Mammary epithelial cell (primary cell): ENCODE measurements around the gene KRTAP3-1.

Experiments
- EZH2 ChIP-seq: IDR thresholded peaks from 2 replicates; pipeline ENCODE4 v1.6.1; 2012; ENCODE audit warnings: low read length, inconsistent platforms, borderline replicate concordance
- TF ChIP-seq, protein P1 (sequence below), 2 donors: IDR thresholded peaks in 1 of 2; conservative IDR thresholded peaks in 1 of 2; 2 replicates each; pipeline ENCODE4 v1.5.1; 2011 to 2012; ENCODE audit warnings: inconsistent platforms in 2 of 2, low read length in 2 of 2, mild to moderate bottlenecking in 2 of 2, control low read depth in 1 of 2, low read depth in 1 of 2; ENCODE audit not compliant: insufficient read depth in 1 of 2; ENCODE audit errors: extremely low read depth in 1 of 2

DNA sequence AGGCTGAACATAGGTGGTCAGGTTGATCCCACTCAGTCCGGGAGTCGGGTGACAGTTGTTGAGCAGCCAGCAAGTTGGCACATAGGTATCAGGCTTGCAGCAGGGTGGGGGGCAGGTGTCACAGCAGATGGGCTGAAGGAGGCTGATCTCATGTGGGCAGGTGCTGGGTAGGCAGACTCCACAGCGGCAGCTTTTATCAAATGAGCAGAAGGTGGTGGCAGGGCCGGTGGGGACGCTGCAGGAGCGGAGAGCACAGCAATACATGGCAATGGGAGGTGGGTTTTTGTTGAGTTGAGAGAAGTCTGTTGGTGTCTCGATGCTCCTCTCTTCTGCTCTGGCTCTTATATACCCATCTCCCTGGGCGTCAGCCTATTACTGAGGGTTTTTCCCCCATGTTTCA lies at the start of gene KRTAP3-1:
- TF ChIP-seq, protein P1, sequence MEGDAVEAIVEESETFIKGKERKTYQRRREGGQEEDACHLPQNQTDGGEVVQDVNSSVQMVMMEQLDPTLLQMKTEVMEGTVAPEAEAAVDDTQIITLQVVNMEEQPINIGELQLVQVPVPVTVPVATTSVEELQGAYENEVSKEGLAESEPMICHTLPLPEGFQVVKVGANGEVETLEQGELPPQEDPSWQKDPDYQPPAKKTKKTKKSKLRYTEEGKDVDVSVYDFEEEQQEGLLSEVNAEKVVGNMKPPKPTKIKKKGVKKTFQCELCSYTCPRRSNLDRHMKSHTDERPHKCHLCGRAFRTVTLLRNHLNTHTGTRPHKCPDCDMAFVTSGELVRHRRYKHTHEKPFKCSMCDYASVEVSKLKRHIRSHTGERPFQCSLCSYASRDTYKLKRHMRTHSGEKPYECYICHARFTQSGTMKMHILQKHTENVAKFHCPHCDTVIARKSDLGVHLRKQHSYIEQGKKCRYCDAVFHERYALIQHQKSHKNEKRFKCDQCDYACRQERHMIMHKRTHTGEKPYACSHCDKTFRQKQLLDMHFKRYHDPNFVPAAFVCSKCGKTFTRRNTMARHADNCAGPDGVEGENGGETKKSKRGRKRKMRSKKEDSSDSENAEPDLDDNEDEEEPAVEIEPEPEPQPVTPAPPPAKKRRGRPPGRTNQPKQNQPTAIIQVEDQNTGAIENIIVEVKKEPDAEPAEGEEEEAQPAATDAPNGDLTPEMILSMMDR (conservative IDR thresholded peaks at IDR 0.05 in 1 of 2, IDR thresholded peaks at IDR 0.05 in 1 of 2; ENCODE audit: extremely low read depth in 1 of 2, insufficient read depth in 1 of 2, low read depth in 1 of 2, low read length in 2 of 2): no peak
- TF ChIP-seq EZH2: no peak
